Thymus (tissue), 11 donors: ENCODE measurements around the gene SCN5A. TPM values are rescaled to one million over a fixed set of nuclear protein-coding genes. Genes with fewer than 3 reads are reported as not detected.

Experiments
- DNase-seq, 9 donors: peaks; one replicate each; pipeline ENCODE4 v3.0.0-alpha.2; 2013; ENCODE audit warnings: low spot score in 9 of 9, low read depth in 6 of 9, missing footprints in 1 of 9
- H3K27ac ChIP-seq, 2 donors: one replicate each; pipeline ENCODE4 v1.5.1; 2013; ENCODE audit warnings: control low read depth in 1 of 2, low read depth in 1 of 2, low read length in 1 of 2, mild to moderate bottlenecking in 1 of 2, moderate library complexity in 1 of 2
- H3K27me3 ChIP-seq, 2 donors: one replicate each; pipeline ENCODE4 v1.5.1; 2013; ENCODE audit warnings: low read length in 1 of 2; ENCODE audit not compliant: control insufficient read depth in 2 of 2, insufficient read depth in 1 of 2
- H3K36me3 ChIP-seq, 2 donors: one replicate each; pipeline ENCODE4 v1.5.1; 2013; ENCODE audit warnings: low read length in 1 of 2, mild to moderate bottlenecking in 1 of 2, moderate library complexity in 1 of 2; ENCODE audit not compliant: control insufficient read depth in 2 of 2, insufficient read depth in 2 of 2
- H3K4me1 ChIP-seq, 2 donors: one replicate each; pipeline ENCODE4 v1.5.1; 2013; ENCODE audit warnings: low read length in 2 of 2; ENCODE audit not compliant: control insufficient read depth in 2 of 2, insufficient read depth in 2 of 2
- H3K4me3 ChIP-seq, 2 donors: one replicate each; pipeline ENCODE4 v1.5.1; 2013; ENCODE audit warnings: low read length in 2 of 2, control low read depth in 1 of 2, mild to moderate bottlenecking in 1 of 2
- H3K9me3 ChIP-seq, 2 donors: one replicate each; pipeline ENCODE4 v1.5.1; 2013; ENCODE audit warnings: low read length in 1 of 2, mild to moderate bottlenecking in 1 of 2; ENCODE audit not compliant: control insufficient read depth in 2 of 2, insufficient read depth in 1 of 2
- WGBS: extraction: QIAGEN DNeasy Blood & Tissue Kit; methylation state at CpG from one replicate; pipeline ENCODE4 v1.1.7; 2013; 5-methylcytosine and 5-hydroxymethylcytosine counted together
- polyA plus RNA-seq: library from polyadenylated mRNA; stranded (reverse); fragments of 200-250 nt; gene quantifications from one replicate; pipeline ENCODE4 v1.2.3, GENCODE V29; 2013
- total RNA-seq: library from RNA; stranded (reverse); fragments of 120-200 nt; gene quantifications from one replicate; pipeline ENCODE4 v1.2.4, GENCODE V29; 2013
- donor health status: healthy.

The SCN5A gene
- total and polyA plus RNA-seq, 2 donors = 0.05 to 0.09 TPM

GRCh38 chr3:38581774-38582173 lies 67.7 kb downstream of the SCN5A start:
- H3K9me3 ChIP-seq = no peaks in the 10 kb centered on the region
- H3K27me3 ChIP-seq = no peaks in the 10 kb centered on the region
- no peaks in the 10 kb centered on the region for H3K36me3 ChIP-seq
- no peak for DNase-seq
- H3K27ac ChIP-seq = no peak overlapping the region
- peaks cover 0 to 5% of the 10 kb centered on the region in 2 donors for H3K4me1 ChIP-seq
- H3K4me3 ChIP-seq = no peak overlapping the region
- WGBS = 97% methylated on average over 2 of the region's 2 CpGs

DNA sequence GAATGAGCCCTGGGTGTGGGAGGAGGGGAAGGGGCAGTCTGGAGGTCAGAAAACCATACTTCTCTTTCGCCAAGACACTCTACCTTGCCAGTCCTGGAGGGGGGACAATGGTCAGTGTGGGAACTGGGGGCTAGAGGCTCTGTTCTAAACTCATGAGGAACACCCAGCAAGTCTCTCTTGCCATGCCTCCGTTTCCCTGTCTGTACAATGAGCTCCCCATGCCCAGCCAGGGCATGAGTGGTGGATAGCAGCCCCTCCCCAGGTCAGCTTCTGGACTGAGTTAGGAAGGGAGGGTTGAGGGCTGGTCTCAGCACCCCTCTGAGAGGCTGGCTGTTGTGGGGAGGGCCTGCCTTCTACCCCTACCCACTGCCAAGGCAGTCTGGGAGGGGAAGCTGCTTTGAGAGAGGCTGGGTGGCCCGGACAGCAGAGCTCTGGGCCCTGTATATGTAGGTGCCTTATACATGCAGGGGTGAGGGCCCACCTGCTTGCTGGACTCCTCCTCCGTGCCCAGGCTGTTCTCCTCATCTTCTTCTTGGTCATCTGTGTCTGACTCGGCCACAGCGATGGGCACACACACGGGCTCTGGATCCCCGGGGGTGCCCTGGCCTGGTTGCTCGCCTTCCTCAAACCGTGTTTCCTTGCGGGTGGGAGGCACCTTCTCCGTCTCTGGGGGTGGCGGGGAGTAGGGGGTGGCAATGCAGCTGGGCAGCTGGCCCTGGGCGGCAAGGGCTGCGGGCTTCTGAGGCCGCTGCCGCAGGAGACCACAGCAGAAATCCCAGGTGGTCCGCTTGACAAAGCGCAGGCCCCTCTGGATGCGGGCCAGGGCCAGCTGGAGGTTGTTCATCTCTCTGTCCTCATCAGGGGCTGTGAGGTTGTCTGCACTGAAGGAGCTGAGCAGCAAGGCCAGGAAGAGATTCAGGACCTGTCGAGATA lies 68.8 kb downstream of the SCN5A start:
- Histone ChIP-seq H3K36me3 (no peaks in the 10 kb centered on the region), H3K4me1 (peaks cover 0 to 5% of the 10 kb centered on the region in 2 donors), H3K27me3 (no peaks in the 10 kb centered on the region), H3K27ac (no peak overlapping the region), H3K9me3 (no peaks in the 10 kb centered on the region), H3K4me3 (no peak overlapping the region)
- no peak for DNase-seq
- WGBS = 95% methylated on average over 21 of the region's 21 CpGs

DNA sequence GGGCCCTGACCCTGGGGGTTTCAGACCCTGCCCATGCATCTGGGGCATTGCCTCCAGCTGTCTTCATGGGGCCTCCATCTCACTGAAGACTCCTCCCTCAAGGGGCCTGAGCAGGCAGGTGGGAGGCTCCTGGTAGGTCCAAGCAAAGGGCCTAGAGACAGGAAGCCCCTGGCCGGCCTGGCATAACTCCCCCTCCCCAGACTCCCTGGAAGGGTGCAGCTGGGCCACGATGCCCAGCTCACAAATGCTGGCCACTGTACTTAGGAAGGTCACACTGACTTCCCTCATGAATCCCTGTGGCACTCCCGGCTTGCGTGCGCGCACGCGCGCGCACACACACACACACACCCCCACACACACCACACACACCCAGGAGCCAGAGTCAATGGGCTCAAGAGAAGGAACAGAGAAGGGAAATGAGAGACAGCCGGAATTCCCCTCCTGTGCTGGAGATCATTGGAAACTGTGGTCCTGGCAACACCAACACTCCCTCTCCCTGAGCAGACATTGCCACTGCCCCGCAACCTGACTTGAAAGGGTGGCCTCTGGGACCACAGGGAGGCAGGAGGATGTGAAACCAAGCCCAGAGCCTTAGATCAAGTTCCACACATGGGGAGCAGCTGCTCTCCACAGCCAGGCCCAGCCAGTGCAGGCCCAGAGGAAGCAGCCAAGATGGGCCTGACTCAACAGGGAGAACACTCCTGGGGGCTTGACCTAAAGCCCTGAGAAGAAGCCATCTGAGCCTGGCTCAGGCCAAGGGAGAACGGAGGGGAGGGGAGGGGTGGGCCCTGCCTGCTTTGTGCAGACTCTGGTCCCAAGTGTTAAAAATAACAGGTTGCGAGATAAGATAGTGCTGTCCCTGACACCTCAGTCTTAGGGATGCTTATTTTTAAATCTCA lies 69.7 kb downstream of the SCN5A start:
- Histone ChIP-seq H3K36me3 (no peaks in the 10 kb centered on the region), H3K27ac (no peak overlapping the region), H3K4me3 (no peak overlapping the region), H3K27me3 (no peaks in the 10 kb centered on the region), H3K4me1 (peaks cover 0 to 5% of the 10 kb centered on the region in 2 donors), H3K9me3 (no peaks in the 10 kb centered on the region)
- 80% methylated on average over 14 of the region's 14 CpGs for WGBS
- DNase-seq = peak in 6 of 9 donors; percentile 0 to 37 (median 4)

DNA sequence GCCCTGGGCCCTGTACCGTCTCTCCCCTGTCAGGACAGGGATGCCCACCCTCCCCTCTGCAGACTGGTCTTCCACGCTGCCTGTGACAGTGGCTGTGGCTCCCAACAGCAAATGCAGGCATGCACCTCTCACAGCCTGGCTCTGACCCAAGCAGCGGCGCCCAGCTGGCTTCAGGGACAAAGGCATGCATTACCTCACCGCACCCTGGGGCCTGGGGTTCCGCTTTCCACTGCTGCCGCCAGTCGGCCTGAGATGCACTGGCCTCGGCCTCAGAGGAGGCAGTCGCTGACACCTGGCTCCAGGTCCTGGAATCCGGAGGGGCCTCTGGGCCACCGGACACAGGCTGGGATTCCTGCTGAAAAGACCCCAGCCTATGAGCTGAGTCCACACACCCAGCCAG lies 70.3 kb downstream of the SCN5A start:
- H3K27me3 ChIP-seq = no peaks in the 10 kb centered on the region
- peaks cover 0 to 5% of the 10 kb centered on the region in 2 donors for H3K4me1 ChIP-seq
- H3K36me3 ChIP-seq = no peaks in the 10 kb centered on the region
- WGBS = 92% methylated on average over 12 of the region's 12 CpGs
- no peak overlapping the region for H3K4me3 ChIP-seq
- no peaks in the 10 kb centered on the region for H3K9me3 ChIP-seq
- no peak overlapping the region for H3K27ac ChIP-seq
- DNase-seq = no peak

- Histone ChIP-seq H3K4me3 (no peak overlapping the region), H3K4me1 (peaks cover 0 to 5% of the 10 kb centered on the region in 2 donors), H3K36me3 (no peaks in the 10 kb centered on the region), H3K27me3 (no peaks in the 10 kb centered on the region), H3K27ac (no peak overlapping the region), H3K9me3 (no peaks in the 10 kb centered on the region)
- WGBS = 96% methylated on average over 9 of the region's 9 CpGs
- DNase-seq = no peak
These were observed 70.9 kb downstream of the SCN5A start for GRCh38 chr3:38578551-38578950.

DNA sequence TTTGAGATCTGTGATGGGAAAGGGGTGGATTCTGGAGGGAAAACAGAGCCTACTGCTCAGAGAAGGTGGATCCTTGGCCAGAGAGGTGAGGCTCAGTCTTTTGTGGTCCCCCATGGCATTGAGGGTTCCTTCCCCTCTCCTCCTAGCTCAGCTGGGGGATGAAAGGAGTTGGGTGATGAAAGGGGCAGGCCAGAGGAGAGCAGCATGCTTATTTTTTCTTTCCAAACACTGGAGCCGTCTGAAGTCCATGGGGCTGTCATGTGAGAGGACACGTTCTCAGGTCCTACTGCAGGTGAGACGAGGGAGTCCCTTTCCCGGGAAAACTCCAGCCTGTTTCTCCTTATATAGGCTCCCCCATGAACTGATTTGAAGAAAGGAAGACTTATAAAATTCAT lies 71.4 kb downstream of the SCN5A start:
- no peaks in the 10 kb centered on the region for H3K9me3 ChIP-seq
- no peaks in the 10 kb centered on the region for H3K27me3 ChIP-seq
- H3K4me3 ChIP-seq = no peak overlapping the region
- no peak for DNase-seq
- no peak overlapping the region for H3K27ac ChIP-seq
- 91% methylated on average over 4 of the region's 4 CpGs for WGBS
- peaks cover 0 to 5% of the 10 kb centered on the region in 2 donors for H3K4me1 ChIP-seq
- no peaks in the 10 kb centered on the region for H3K36me3 ChIP-seq

DNA sequence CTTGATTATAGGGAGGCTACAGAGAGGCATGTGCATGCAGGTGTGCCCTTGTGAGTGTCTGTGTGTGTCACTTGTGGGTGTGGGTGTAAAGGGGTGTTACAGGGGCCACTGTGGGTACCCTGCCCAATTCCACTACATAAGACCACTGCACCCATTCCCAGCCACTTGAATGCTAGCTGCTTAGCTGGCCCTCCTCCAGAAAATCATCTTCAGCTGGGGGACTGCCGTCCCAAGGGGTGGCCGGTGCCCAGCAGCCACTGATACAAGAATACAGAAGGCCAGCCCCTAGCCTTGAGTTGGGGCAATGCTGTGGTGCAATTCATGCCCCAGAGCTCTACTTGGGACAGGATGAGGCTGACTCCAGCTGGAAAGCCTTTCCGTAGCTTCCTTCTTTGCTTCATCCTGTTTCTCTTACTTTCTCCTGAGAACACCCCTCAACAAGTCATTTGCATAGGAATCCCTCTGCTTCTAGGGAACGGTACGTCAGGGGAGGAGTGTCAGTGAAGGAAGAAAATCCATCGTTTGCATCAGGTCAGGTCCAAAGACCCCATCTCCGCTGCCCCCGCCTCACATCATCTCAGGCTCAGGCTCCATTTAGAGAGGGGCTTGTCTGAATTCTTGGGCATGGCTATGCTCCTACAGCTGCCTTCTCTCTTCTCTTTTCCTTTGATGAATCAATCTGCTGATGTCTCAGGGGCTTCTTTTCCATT lies 72.0 kb downstream of the SCN5A start:
- Histone ChIP-seq H3K4me1 (peaks cover 0 to 5% of the 10 kb centered on the region in 2 donors), H3K36me3 (no peaks in the 10 kb centered on the region), H3K27me3 (no peaks in the 10 kb centered on the region), H3K27ac (no peak overlapping the region), H3K9me3 (no peaks in the 10 kb centered on the region), H3K4me3 (no peak overlapping the region)
- DNase-seq = no peak
- WGBS = 88% methylated on average over 8 of the region's 8 CpGs

DNA sequence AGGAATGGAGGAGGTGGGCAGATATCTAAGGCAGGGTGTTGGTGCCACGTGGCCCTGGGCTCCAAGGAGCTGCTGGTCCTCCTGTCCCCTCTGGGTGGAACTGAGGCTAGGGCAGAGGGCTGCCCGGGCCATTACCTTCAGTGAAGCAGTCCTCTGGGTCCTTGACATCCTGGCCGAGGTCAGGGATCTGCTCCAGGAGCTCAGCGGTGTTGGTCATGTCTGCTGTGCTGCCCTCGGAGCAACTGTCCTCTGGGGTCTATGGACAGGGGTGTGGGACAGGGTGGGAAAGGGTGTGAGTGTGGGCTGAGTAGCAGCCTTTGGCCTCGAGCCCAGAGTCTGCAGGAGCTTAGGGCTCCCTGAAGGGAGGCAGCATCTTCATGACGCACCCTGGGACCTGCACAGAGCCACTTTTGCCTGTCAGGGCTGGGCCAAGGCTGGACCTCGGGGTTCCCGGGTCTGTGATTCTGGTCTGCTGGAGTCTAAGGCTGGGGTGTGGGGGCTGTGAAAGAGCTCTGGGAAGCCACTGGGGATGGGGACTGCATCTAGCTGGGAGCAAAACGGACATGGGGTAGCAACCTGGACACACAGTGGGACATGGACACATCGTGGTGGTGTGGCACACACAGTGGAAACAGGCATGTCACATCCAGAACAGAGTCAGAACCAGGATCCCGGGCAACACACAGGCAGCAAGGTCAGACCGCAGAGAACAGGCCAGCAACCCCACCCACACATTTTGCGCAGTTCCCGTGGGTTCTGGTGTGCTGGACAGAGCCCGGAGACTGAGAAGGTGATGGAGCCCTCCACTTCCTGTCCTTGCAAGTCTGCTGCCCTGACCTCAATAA lies 72.7 kb downstream of the SCN5A start:
- WGBS = 91% methylated on average over 16 of the region's 16 CpGs
- no peak for DNase-seq
- Histone ChIP-seq H3K27me3 (no peaks in the 10 kb centered on the region), H3K4me1 (peaks cover 0 to 5% of the 10 kb centered on the region in 2 donors), H3K9me3 (no peaks in the 10 kb centered on the region), H3K27ac (no peak overlapping the region), H3K36me3 (no peaks in the 10 kb centered on the region), H3K4me3 (no peak overlapping the region)
